ENCODE results near the gene CFI.

CFI gene

GRCh38 chr4:109751852-109752251 lies 49.9 kb downstream of the CFI start:
- no peak for TF ChIP-seq CTCF (IDR thresholded peaks at IDR 0.05; ENCODE audit: borderline replicate concordance, control extremely low read depth, extremely low read depth, insufficient read depth, missing control alignments)
- DNase-seq (ENCODE audit: low spot score): no peak
- in situ Hi-C loops (cut with MboI; ENCODE audit: low sequenced_read_pairs, unreplicated experiment): no loop called here

- in situ Hi-C loops (cut with MboI; ENCODE audit: low sequenced_read_pairs, unreplicated experiment): no loop called here
- no peak for DNase-seq (ENCODE audit: low spot score)
- TF ChIP-seq CTCF (IDR thresholded peaks at IDR 0.05; ENCODE audit: borderline replicate concordance, control extremely low read depth, extremely low read depth, insufficient read depth, missing control alignments): no peak
Measured at GRCh38 chr4:109750652-109751244, 51.1 kb downstream of the CFI start.

- DNase-seq (ENCODE audit: low spot score): no peak
- TF ChIP-seq CTCF (IDR thresholded peaks at IDR 0.05; ENCODE audit: borderline replicate concordance, control extremely low read depth, extremely low read depth, insufficient read depth, missing control alignments): no peak
- in situ Hi-C loops (cut with MboI; ENCODE audit: low sequenced_read_pairs, unreplicated experiment): no loop called here
Measured at GRCh38 chr4:109749388-109750082, 52.3 kb downstream of the CFI start.

GRCh38 chr4:109748114-109748513 lies 53.7 kb downstream of the CFI start:
- no peak for TF ChIP-seq CTCF (IDR thresholded peaks at IDR 0.05; ENCODE audit: borderline replicate concordance, control extremely low read depth, extremely low read depth, insufficient read depth, missing control alignments)
- no peak for DNase-seq (ENCODE audit: low spot score)
- in situ Hi-C loops (cut with MboI; ENCODE audit: low sequenced_read_pairs, unreplicated experiment): no loop called here

- in situ Hi-C loops (cut with MboI; ENCODE audit: low sequenced_read_pairs, unreplicated experiment): no loop called here
- DNase-seq (ENCODE audit: low spot score): no peak
- no peak for TF ChIP-seq CTCF (IDR thresholded peaks at IDR 0.05; ENCODE audit: borderline replicate concordance, control extremely low read depth, extremely low read depth, insufficient read depth, missing control alignments)
Measured at GRCh38 chr4:109746728-109747127, 55.1 kb downstream of the CFI start.

- in situ Hi-C loops (cut with MboI; ENCODE audit: low sequenced_read_pairs, unreplicated experiment): no loop called here
- TF ChIP-seq CTCF (IDR thresholded peaks at IDR 0.05; ENCODE audit: borderline replicate concordance, control extremely low read depth, extremely low read depth, insufficient read depth, missing control alignments): no peak
- DNase-seq (ENCODE audit: low spot score): no peak
Measured at GRCh38 chr4:109745830-109746229, 56.0 kb downstream of the CFI start.
